OCI-LY1 (cell line): ENCODE results near the gene NFAT5.

Experiments used
- H2AFZ ChIP-seq: fragments of 200-600 bp; sonication (generic), shearing (Covaris generic); 2 replicates; pipeline ENCODE4 v1.6.0; 2014; ENCODE audit warnings: antibody characterized with exemption, mild to moderate bottlenecking, low read length
- H3F3A ChIP-seq: fragments of 200-600 bp; sonication (generic), shearing (Covaris generic); 2 replicates; pipeline ENCODE4 v1.6.0; 2014; ENCODE audit warnings: mild to moderate bottlenecking, antibody characterized with exemption, low read length, moderate library complexity; ENCODE audit not compliant: insufficient read depth
- H3K27ac ChIP-seq: fragments of 200-600 bp; sonication (generic); 2 replicates; pipeline ENCODE4 v1.5.1; 2014; ENCODE audit warnings: low read length, mixed run types, mild to moderate bottlenecking, low read depth; ENCODE audit not compliant: poor library complexity, severe bottlenecking
- H3K27me3 ChIP-seq: fragments of 200-600 bp; sonication (generic); 2 replicates; pipeline ENCODE4 v1.6.0; 2014; ENCODE audit warnings: antibody characterized with exemption, mild to moderate bottlenecking, low read length, moderate library complexity; ENCODE audit not compliant: insufficient read depth
- H3K36me3 ChIP-seq: fragments of 200-600 bp; sonication (generic); 2 replicates; pipeline ENCODE4 v1.6.1; 2014; ENCODE audit warnings: mild to moderate bottlenecking, antibody characterized with exemption, low read length, moderate library complexity, mixed read lengths; ENCODE audit not compliant: insufficient read depth
- H3K4me1 ChIP-seq: fragments of 200-600 bp; sonication (generic); 2 replicates; pipeline ENCODE4 v1.5.1; 2014; ENCODE audit warnings: mild to moderate bottlenecking, low read length, moderate library complexity; ENCODE audit not compliant: insufficient read depth, severe bottlenecking
- H3K4me2 ChIP-seq: fragments of 200-600 bp; sonication (generic), shearing (Covaris generic); 2 replicates; pipeline ENCODE4 v1.6.1; 2014; ENCODE audit warnings: low read length
- H3K4me3 ChIP-seq: fragments of 200-600 bp; sonication (generic); 2 replicates; pipeline ENCODE4 v1.5.1; 2014; ENCODE audit warnings: low read length, low read depth, mild to moderate bottlenecking, mixed read lengths; ENCODE audit not compliant: poor library complexity, severe bottlenecking
- H3K79me2 ChIP-seq: fragments of 200-600 bp; shearing (Covaris generic); 2 replicates; pipeline ENCODE4 v1.6.1; 2016; ENCODE audit warnings: mixed run types, low read length, mixed read lengths; ENCODE audit not compliant: insufficient read depth
- H3K9ac ChIP-seq: fragments of 200-600 bp; sonication (generic), shearing (Covaris generic); 2 replicates; pipeline ENCODE4 v1.6.1; 2014; ENCODE audit warnings: mild to moderate bottlenecking, low read length, mixed read lengths
- H3K9me2 ChIP-seq: fragments of 200-600 bp; sonication (generic), shearing (Covaris generic); 2 replicates; pipeline ENCODE4 v1.6.1; 2014; ENCODE audit warnings: low read depth, mild to moderate bottlenecking, low read length, mixed read lengths
- H3K9me3 ChIP-seq: fragments of 200-600 bp; shearing (Covaris generic); 2 replicates; pipeline ENCODE4 v1.6.1; 2014; ENCODE audit warnings: low read length, mixed read lengths
- H4K20me1 ChIP-seq: fragments of 200-600 bp; sonication (generic), shearing (Covaris generic); 2 replicates; pipeline ENCODE4 v1.6.0; 2016; ENCODE audit warnings: mild to moderate bottlenecking, low read length; ENCODE audit not compliant: insufficient read depth
- EZH2 ChIP-seq: fragments of 200-600 bp; sonication (generic), shearing (Covaris generic); IDR thresholded peaks from 2 replicates; pipeline ENCODE4 v1.8.0; 2017; ENCODE audit warnings: borderline replicate concordance, mixed run types, mild to moderate bottlenecking, antibody characterized with exemption, low read length, moderate library complexity, mixed read lengths
- TF ChIP-seq, protein P1 (sequence below): fragments of 200-600 bp; sonication (generic), shearing (Covaris generic); IDR thresholded peaks from 2 replicates; pipeline ENCODE4 v1.5.1; 2017; ENCODE audit warnings: mild to moderate bottlenecking, antibody characterized with exemption, low read length, moderate library complexity, mixed read lengths

NFAT5 gene

DNA sequence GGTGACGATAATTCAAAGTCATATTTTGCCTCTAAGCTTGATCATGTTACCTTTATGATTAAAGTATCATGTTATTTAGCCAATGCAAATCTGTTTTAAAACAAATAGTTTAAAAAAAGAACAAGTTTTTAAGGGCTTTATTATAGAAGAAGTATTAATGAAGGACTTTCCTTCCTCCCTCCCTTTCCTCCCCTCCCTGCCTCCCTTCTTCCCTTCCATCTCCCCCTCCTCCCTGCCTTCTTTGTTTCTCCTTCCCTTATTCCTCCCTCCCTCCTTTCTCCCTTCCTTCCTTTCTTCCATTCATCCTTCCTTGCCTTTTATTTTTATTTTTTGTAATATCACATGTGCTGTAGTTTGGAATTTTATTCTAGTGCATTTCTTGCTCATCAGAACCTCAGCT is 134.1 kb downstream of the NFAT5 start:
- Histone ChIP-seq H3K9ac (no peak overlapping the region), H3K9me3 (no peaks in the 10 kb centered on the region), H3K79me2 (no peaks in the 10 kb centered on the region), H4K20me1 (no peaks in the 10 kb centered on the region), H3K4me3 (no peak overlapping the region), H3K27ac (no peak overlapping the region), H3K9me2 (no peaks in the 10 kb centered on the region), H3K4me2 (no peak overlapping the region), H3K4me1 (no peaks in the 10 kb centered on the region), H3K27me3 (no peaks in the 10 kb centered on the region), H2AFZ (no peak overlapping the region), H3F3A (no peaks in the 10 kb centered on the region), H3K36me3 (peaks cover 16% of the 10 kb centered on the region; the same call in 1 of the 2 replicates)
- TF ChIP-seq, protein P1, sequence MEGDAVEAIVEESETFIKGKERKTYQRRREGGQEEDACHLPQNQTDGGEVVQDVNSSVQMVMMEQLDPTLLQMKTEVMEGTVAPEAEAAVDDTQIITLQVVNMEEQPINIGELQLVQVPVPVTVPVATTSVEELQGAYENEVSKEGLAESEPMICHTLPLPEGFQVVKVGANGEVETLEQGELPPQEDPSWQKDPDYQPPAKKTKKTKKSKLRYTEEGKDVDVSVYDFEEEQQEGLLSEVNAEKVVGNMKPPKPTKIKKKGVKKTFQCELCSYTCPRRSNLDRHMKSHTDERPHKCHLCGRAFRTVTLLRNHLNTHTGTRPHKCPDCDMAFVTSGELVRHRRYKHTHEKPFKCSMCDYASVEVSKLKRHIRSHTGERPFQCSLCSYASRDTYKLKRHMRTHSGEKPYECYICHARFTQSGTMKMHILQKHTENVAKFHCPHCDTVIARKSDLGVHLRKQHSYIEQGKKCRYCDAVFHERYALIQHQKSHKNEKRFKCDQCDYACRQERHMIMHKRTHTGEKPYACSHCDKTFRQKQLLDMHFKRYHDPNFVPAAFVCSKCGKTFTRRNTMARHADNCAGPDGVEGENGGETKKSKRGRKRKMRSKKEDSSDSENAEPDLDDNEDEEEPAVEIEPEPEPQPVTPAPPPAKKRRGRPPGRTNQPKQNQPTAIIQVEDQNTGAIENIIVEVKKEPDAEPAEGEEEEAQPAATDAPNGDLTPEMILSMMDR, result no peak
- no peak for TF ChIP-seq EZH2

DNA sequence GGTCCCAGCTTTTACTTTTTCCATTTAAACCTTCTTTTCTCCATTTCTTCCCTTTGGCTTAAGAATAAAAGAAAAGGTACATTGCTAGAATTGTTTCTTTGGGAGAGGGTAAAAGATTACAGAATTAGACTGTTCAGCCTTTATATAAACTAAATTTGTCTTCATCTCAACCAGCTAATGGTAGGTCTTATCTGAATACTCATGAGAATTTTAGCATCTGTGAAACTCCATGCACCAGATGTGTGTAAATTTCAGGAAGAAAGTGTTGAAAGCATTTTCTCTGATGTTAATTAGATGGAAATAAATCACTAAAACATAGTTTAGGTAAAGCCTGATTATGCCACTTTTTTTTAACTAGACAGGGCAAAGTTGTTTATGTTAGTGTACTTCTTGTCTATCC is 135.7 kb downstream of the NFAT5 start:
- no peaks in the 10 kb centered on the region for H3K27me3 ChIP-seq
- no peaks in the 10 kb centered on the region for H3K79me2 ChIP-seq
- H3K9me3 ChIP-seq, result no peaks in the 10 kb centered on the region
- H3F3A ChIP-seq, result no peaks in the 10 kb centered on the region; the same call in 1 of the 2 replicates
- H3K4me2 ChIP-seq, result no peak overlapping the region
- no peak overlapping the region for H3K27ac ChIP-seq
- no peaks in the 10 kb centered on the region for H4K20me1 ChIP-seq
- H3K4me3 ChIP-seq, result no peak overlapping the region
- no peak overlapping the region for H2AFZ ChIP-seq
- H3K4me1 ChIP-seq, result no peaks in the 10 kb centered on the region
- TF ChIP-seq, protein P1, result no peak
- no peak for TF ChIP-seq EZH2
- no peaks in the 10 kb centered on the region for H3K9me2 ChIP-seq
- no peak overlapping the region for H3K9ac ChIP-seq
- peaks cover 3% of the 10 kb centered on the region; the same call in 1 of the 2 replicates for H3K36me3 ChIP-seq

DNA sequence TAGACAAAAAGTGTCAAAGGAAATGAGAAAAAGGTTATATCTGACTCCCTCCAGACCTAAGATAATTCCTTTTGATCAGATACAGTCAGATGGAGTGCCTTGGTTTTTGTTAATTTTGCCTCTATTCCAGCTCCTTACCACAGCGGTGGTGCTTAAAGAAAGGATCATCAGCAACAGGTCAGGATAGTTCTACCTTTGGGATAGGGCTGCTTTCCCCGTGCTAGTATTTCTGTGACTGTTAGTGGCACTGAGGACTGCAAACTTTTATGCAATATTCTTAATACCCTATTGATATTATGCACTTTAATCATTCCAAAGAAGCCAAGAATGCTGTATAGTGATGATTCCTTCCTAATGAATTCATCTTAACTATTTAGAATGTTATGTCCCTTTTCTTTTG is 136.1 kb downstream of the NFAT5 start:
- H3K4me3 ChIP-seq, result no peak overlapping the region
- H3F3A ChIP-seq, result no peaks in the 10 kb centered on the region; the same call in 1 of the 2 replicates
- TF ChIP-seq, protein P1, result no peak
- TF ChIP-seq EZH2, result no peak

More for the DNA sequence above, 136.1 kb downstream of the NFAT5 start:
- H3K4me2 ChIP-seq, result no peak overlapping the region
- no peaks in the 10 kb centered on the region for H3K9me2 ChIP-seq
- H3K36me3 ChIP-seq, result no peaks in the 10 kb centered on the region; the same call in 1 of the 2 replicates
- H3K9ac ChIP-seq, result no peak overlapping the region
- no peaks in the 10 kb centered on the region for H3K4me1 ChIP-seq
- H2AFZ ChIP-seq, result no peak overlapping the region
- no peak overlapping the region for H3K27ac ChIP-seq
- no peaks in the 10 kb centered on the region for H3K27me3 ChIP-seq
- no peaks in the 10 kb centered on the region for H3K9me3 ChIP-seq
- no peaks in the 10 kb centered on the region for H3K79me2 ChIP-seq
- H4K20me1 ChIP-seq, result no peaks in the 10 kb centered on the region
